ENCODE data around the gene MARK3.

MARK3 gene

DNA sequence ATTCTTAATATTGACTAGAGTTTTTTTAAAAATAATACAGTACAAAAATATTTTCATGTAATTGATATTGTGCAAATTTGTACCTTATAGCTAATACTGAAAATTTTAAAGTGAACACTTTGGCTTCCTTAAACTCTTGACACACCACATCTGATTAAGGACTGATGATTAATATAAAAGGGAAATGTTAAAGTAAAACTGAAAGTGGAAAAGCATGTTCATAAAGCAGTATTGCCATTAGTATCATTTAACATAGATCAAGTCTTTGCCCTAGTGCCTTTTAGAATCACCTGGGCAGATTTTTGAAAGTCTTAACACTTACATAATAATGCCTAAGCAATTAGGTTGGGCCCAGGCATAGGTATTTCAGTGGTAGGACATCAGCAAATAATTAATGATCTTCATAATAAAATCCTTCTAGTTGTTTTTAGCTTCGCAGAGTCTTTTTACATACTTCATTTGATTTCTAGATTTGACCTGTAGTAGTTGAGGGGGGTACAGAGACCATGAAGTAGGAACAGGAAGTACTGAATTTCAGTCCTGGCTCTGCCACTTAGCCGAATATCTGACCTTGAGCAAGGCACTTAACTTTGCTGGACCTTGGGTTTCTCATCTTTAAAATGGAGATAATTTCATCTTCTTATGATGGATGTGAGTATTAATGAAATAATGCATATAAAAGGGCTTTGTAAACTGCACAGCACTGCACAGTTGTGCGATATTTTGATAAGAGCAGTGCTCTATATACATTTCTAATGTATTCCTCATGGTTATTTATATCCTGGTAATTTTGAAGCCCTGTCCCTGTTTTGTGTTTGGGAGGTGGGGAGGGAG lies 43.7 kb downstream of the MARK3 start:
- Histone ChIP-seq H3K4me3 (ENCODE audit: low read depth, low read length) (no peak overlapping the region), H3K36me3 (ENCODE audit: control insufficient read depth, insufficient read depth, low read length) (no peaks in the 10 kb centered on the region), H3K4me1 (ENCODE audit: control insufficient read depth, insufficient read depth, low read length) (peaks cover 19% of the 10 kb centered on the region), H3K9me3 (ENCODE audit: control insufficient read depth, insufficient read depth, low read length) (no peaks in the 10 kb centered on the region), H3K9ac (ENCODE audit: low read depth, low read length) (no peak overlapping the region), H3K27me3 (ENCODE audit: control insufficient read depth, insufficient read depth, low read length) (no peaks in the 10 kb centered on the region)

DNA sequence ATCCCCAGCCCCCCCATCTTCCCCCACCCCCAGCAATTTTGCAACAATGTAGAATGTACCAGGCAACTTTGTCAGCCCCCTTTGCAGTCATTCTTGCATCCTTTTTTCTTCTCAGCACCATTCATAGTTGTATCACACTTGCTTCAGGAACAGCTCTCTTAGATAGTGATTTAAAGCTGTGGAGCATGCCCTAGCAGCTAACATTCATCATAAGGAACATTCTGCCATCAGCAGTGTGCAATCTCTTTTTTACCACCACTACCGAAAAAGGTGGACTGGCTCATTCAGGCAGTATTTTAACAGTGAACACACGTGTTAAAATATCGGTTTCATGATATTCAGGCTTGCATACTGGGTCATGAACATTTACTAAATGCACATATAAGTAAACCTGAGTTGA lies 45.1 kb downstream of the MARK3 start:
- Histone ChIP-seq H3K27me3 (ENCODE audit: control insufficient read depth, insufficient read depth, low read length) (no peaks in the 10 kb centered on the region), H3K36me3 (ENCODE audit: control insufficient read depth, insufficient read depth, low read length) (no peaks in the 10 kb centered on the region), H3K9me3 (ENCODE audit: control insufficient read depth, insufficient read depth, low read length) (no peaks in the 10 kb centered on the region), H3K9ac (ENCODE audit: low read depth, low read length) (no peak overlapping the region), H3K4me3 (ENCODE audit: low read depth, low read length) (no peak overlapping the region), H3K4me1 (ENCODE audit: control insufficient read depth, insufficient read depth, low read length) (peaks cover 19% of the 10 kb centered on the region)

DNA sequence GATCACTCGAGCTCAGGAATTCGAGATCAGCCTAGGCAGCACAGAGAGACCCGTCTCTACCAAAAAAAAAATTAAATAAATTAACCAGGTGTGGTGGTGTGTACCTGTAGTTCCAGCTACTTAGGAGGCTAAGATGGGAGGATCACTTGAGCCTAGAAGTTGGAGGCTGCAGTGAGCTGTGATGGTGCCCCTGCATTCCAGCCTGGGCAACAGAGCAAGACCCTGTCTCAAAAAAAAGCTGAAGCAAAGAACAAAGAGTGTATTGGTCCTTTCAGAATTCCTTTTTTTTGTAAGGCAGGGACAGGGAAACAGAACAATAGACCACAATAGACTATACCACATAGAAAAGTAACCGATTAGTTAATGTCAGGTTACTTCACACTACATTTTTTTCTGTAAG lies 47.4 kb downstream of the MARK3 start:
- no peak overlapping the region for H3K9ac ChIP-seq (ENCODE audit: low read depth, low read length)
- H3K9me3 ChIP-seq (ENCODE audit: control insufficient read depth, insufficient read depth, low read length), result no peaks in the 10 kb centered on the region
- H3K4me3 ChIP-seq (ENCODE audit: low read depth, low read length), result no peak overlapping the region
- peaks cover 16% of the 10 kb centered on the region for H3K4me1 ChIP-seq (ENCODE audit: control insufficient read depth, insufficient read depth, low read length)
- H3K36me3 ChIP-seq (ENCODE audit: control insufficient read depth, insufficient read depth, low read length), result no peaks in the 10 kb centered on the region
- no peaks in the 10 kb centered on the region for H3K27me3 ChIP-seq (ENCODE audit: control insufficient read depth, insufficient read depth, low read length)

DNA sequence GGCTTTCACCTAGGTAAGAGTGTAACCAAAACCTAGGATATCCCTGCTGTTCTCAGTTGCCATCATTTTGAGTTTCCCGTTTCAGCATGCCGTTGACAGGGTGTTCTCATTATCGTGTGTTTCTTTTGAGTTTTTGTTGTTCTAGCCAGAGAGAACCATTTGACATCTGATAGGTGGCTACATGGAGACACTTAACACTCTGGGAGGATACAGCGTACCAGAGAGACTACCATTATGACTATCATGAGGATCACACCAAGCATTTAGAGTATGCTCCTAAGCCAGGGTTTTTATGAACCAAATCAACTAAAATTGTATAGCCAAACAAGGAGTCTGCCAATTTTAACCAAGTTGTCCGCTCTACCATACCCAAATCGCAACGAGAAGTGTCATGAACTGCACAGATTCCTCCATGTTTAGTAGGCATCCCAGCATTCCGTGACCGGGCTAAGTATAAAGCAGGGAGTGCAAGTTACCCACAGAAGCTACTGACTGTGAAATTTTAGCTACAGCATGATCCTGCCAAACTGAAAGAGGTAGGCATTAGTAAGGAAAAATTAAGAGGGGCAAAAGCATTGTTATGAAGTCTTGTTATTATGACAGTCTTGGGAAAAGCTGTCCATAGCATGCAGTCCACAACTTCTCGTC lies 48.8 kb downstream of the MARK3 start:
- Histone ChIP-seq H3K9ac (ENCODE audit: low read depth, low read length) (no peak overlapping the region), H3K4me3 (ENCODE audit: low read depth, low read length) (no peak overlapping the region), H3K36me3 (ENCODE audit: control insufficient read depth, insufficient read depth, low read length) (no peaks in the 10 kb centered on the region), H3K27me3 (ENCODE audit: control insufficient read depth, insufficient read depth, low read length) (no peaks in the 10 kb centered on the region), H3K4me1 (ENCODE audit: control insufficient read depth, insufficient read depth, low read length) (peaks cover 4% of the 10 kb centered on the region), H3K9me3 (ENCODE audit: control insufficient read depth, insufficient read depth, low read length) (no peaks in the 10 kb centered on the region)

DNA sequence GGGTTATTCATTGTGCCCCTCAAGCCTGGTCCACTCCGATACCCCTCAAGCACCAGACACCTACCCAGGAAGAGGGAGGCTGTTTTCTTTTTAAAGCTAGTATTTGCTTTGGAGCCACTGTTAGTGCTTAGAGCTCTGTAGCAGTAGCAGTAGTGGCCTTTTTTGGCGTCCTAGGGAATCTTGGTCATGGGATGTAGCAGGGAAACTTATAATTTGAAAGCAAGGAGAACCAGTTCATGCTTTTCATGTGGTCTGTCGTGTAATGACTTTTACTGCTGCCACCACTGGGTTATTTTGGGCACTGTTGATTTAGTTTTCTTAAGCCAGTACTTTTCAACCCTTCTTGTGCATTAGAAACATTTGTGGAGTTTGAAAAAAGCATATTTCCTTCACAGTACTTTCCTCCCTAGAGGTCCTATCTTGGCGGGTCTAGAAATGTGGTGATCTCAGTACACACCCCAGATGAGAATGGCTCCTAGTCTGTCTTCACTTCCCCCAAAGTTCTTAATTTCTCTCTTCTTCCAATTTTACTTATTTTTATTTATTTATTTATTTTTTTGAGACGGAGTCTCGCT lies 49.7 kb downstream of the MARK3 start:
- peaks cover 3% of the 10 kb centered on the region for H3K36me3 ChIP-seq (ENCODE audit: control insufficient read depth, insufficient read depth, low read length)

DNA sequence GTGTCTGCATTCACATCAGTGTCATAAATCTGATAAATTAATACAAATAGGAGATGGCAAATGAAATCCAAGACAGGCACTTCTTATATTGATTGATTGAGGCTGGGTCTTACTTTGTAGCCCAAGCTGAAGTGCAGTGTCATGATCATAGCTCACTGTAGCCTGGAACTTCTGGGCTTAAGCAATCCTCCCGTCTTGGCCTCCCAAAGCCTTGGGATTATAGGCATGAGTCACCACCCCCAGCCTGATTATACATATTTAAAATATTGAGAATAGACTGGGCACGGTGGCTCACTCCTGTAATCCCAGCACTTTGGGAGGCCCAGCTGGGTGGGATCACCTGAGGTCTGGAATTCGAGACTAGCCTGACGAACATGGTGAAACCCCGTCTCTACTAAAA lies 51.3 kb downstream of the MARK3 start:
- no peak overlapping the region for H3K9ac ChIP-seq (ENCODE audit: low read depth, low read length)
- H3K27me3 ChIP-seq (ENCODE audit: control insufficient read depth, insufficient read depth, low read length), result no peaks in the 10 kb centered on the region
- no peak overlapping the region for H3K4me3 ChIP-seq (ENCODE audit: low read depth, low read length)
- H3K9me3 ChIP-seq (ENCODE audit: control insufficient read depth, insufficient read depth, low read length), result no peaks in the 10 kb centered on the region
- H3K4me1 ChIP-seq (ENCODE audit: control insufficient read depth, insufficient read depth, low read length), result no peaks in the 10 kb centered on the region
- H3K36me3 ChIP-seq (ENCODE audit: control insufficient read depth, insufficient read depth, low read length), result peaks cover 6% of the 10 kb centered on the region

More for the DNA sequence above, 49.7 kb downstream of the MARK3 start:
- no peak overlapping the region for H3K4me3 ChIP-seq (ENCODE audit: low read depth, low read length)
- H3K9ac ChIP-seq (ENCODE audit: low read depth, low read length), result no peak overlapping the region
- no peaks in the 10 kb centered on the region for H3K4me1 ChIP-seq (ENCODE audit: control insufficient read depth, insufficient read depth, low read length)
- H3K9me3 ChIP-seq (ENCODE audit: control insufficient read depth, insufficient read depth, low read length), result no peaks in the 10 kb centered on the region
- no peaks in the 10 kb centered on the region for H3K27me3 ChIP-seq (ENCODE audit: control insufficient read depth, insufficient read depth, low read length)

DNA sequence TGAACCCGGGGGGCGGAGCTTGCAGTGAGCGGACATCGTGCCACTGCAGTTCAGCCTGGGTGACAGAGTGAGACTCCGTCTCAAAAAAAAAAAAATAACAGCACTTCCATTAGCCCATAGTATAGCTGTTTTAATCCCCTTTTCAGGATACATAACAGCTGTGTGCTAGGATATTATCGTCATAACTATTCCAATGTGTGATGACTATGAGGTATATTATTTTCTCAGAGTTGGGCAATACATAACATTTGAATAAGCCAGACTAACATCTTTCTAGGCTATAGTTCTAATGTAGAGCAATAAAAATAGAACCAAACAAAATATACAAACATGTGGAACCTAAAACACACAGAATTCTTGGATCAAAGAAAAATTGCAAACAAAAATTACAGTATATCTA lies 57.1 kb downstream of the MARK3 start:
- H3K27me3 ChIP-seq (ENCODE audit: control insufficient read depth, insufficient read depth, low read length), result no peaks in the 10 kb centered on the region
- H3K9me3 ChIP-seq (ENCODE audit: control insufficient read depth, insufficient read depth, low read length), result no peaks in the 10 kb centered on the region
- H3K36me3 ChIP-seq (ENCODE audit: control insufficient read depth, insufficient read depth, low read length), result peaks cover 6% of the 10 kb centered on the region
- peaks cover 6% of the 10 kb centered on the region for H3K4me1 ChIP-seq (ENCODE audit: control insufficient read depth, insufficient read depth, low read length)
- no peak overlapping the region for H3K4me3 ChIP-seq (ENCODE audit: low read depth, low read length)
- no peak overlapping the region for H3K9ac ChIP-seq (ENCODE audit: low read depth, low read length)

DNA sequence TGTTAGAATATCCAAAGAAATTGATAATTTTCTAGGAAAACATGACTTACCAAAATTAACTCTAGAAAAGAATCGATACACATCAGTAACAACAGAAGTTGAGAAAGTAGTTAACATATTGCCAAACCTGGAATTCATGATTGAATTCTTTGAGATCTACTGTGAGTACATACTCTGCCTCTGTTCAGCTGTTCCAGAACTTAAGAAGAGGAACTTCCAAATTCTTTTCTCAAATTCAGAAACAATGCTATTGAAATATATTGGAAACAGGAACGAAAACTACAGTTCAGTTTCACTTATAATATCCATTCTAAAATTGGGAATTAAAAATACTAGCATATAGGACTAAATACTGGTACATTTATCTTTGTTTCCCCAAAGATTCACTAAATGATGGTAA lies 57.9 kb downstream of the MARK3 start:
- Histone ChIP-seq H3K9ac (ENCODE audit: low read depth, low read length) (no peak overlapping the region), H3K9me3 (ENCODE audit: control insufficient read depth, insufficient read depth, low read length) (no peaks in the 10 kb centered on the region), H3K4me3 (ENCODE audit: low read depth, low read length) (no peak overlapping the region), H3K36me3 (ENCODE audit: control insufficient read depth, insufficient read depth, low read length) (peaks cover 6% of the 10 kb centered on the region), H3K4me1 (ENCODE audit: control insufficient read depth, insufficient read depth, low read length) (peaks cover 6% of the 10 kb centered on the region), H3K27me3 (ENCODE audit: control insufficient read depth, insufficient read depth, low read length) (no peaks in the 10 kb centered on the region)

DNA sequence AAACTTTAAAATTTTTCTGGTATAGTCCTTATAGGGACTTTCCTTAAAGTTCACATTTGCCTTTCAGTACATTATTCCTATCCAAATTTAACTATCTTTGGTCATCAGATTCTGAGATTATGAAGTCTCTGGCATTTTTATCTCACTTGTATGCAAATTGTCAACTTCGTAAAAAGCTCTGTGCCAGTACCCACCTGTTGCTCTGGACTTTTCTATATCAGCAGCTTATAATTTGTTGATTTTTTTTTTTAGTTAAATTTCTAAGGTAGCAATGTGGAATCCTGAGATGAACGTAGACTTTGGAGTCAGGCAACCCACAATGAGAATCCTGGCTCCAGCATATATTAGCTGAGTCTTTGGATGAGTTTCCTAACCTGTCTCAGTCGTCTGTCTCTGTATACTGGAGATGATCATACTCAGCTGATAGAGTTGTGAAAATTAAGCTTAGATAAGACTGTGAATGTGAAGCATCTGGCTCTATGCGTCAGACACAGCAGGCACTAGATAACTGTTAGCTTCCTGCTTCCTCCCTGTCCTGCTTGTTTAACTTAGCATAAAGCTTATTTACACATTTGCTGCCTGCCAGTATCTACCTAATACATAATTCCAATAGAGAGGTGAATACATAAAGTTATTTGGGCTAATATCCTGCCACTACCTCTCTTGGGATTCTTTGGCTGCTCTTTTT lies 59.8 kb downstream of the MARK3 start:
- H3K9me3 ChIP-seq (ENCODE audit: control insufficient read depth, insufficient read depth, low read length), result no peaks in the 10 kb centered on the region
- peaks cover 2% of the 10 kb centered on the region for H3K36me3 ChIP-seq (ENCODE audit: control insufficient read depth, insufficient read depth, low read length)
- no peak overlapping the region for H3K4me3 ChIP-seq (ENCODE audit: low read depth, low read length)
- H3K4me1 ChIP-seq (ENCODE audit: control insufficient read depth, insufficient read depth, low read length), result peaks cover 8% of the 10 kb centered on the region
- H3K9ac ChIP-seq (ENCODE audit: low read depth, low read length), result no peak overlapping the region
- no peaks in the 10 kb centered on the region for H3K27me3 ChIP-seq (ENCODE audit: control insufficient read depth, insufficient read depth, low read length)

DNA sequence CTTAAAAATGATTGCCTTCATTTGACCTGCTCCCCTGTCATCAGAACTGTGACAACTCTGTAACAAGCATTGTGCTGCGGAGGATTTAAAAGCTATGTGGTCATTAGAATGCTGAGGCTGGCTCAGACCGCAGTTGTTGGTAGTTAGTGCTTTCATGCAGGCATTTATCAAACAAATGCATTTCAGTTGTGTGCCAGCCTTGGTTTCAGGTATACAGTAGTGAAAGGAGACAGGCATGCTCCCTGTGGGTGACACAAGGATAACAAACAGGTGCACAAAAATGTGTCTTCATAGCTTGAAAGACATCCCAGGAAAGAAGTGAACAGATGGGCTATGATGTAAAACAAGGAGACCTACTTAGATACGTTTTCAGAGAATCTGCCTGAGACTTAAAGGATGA lies 60.6 kb downstream of the MARK3 start:
- Histone ChIP-seq H3K27me3 (ENCODE audit: control insufficient read depth, insufficient read depth, low read length) (no peaks in the 10 kb centered on the region), H3K9me3 (ENCODE audit: control insufficient read depth, insufficient read depth, low read length) (no peaks in the 10 kb centered on the region), H3K4me3 (ENCODE audit: low read depth, low read length) (no peak overlapping the region), H3K9ac (ENCODE audit: low read depth, low read length) (no peak overlapping the region), H3K4me1 (ENCODE audit: control insufficient read depth, insufficient read depth, low read length) (peaks cover 10% of the 10 kb centered on the region), H3K36me3 (ENCODE audit: control insufficient read depth, insufficient read depth, low read length) (no peaks in the 10 kb centered on the region)

GRCh38 chr14:103448097-103448496 lies 62.9 kb downstream of the MARK3 start:
- no peak overlapping the region for H3K9ac ChIP-seq (ENCODE audit: low read depth, low read length)
- H3K4me1 ChIP-seq (ENCODE audit: control insufficient read depth, insufficient read depth, low read length), result peaks cover 10% of the 10 kb centered on the region
- no peaks in the 10 kb centered on the region for H3K27me3 ChIP-seq (ENCODE audit: control insufficient read depth, insufficient read depth, low read length)
- no peak overlapping the region for H3K4me3 ChIP-seq (ENCODE audit: low read depth, low read length)
- no peaks in the 10 kb centered on the region for H3K9me3 ChIP-seq (ENCODE audit: control insufficient read depth, insufficient read depth, low read length)
- no peaks in the 10 kb centered on the region for H3K36me3 ChIP-seq (ENCODE audit: control insufficient read depth, insufficient read depth, low read length)
